Stimulated activated memory B cell treated with anti-CD40 and anti-IgM and Interleukin-4, amounts not matched to agents 10 μg/mL and 1 μg/mL and 100 μg/mL, for 72 hours (primary cell): Measurements from ENCODE around the gene SOAT2.
A peak's percentile ranks its signal among the peaks of the same experiment; 100 is the strongest.

Source experiments
- ATAC-seq: fragments of 150-1000 bp; cut with Tn5 transposase; 2 replicates; pipeline ENCODE4 v1.10.0; 2021
- H3K27ac Mint-ChIP-seq: one replicate; pipeline ENCODE4 v1.8.0; 2022; ENCODE audit warnings: mild to moderate bottlenecking, mixed read lengths
- H3K27me3 Mint-ChIP-seq: one replicate; pipeline ENCODE4 v1.8.0; 2022; ENCODE audit warnings: mixed read lengths
- H3K36me3 Mint-ChIP-seq: one replicate; pipeline ENCODE4 v1.8.0; 2022; ENCODE audit warnings: mixed read lengths
- H3K4me1 Mint-ChIP-seq: one replicate; pipeline ENCODE4 v1.8.0; 2022; ENCODE audit warnings: mixed read lengths
- H3K4me3 Mint-ChIP-seq: one replicate; pipeline ENCODE4 v1.8.0; 2022; ENCODE audit warnings: mild to moderate bottlenecking, moderate library complexity, mixed read lengths
- H3K9me3 Mint-ChIP-seq: one replicate; pipeline ENCODE4 v1.8.0; 2022; ENCODE audit warnings: mixed read lengths

Gene SOAT2, protein sequence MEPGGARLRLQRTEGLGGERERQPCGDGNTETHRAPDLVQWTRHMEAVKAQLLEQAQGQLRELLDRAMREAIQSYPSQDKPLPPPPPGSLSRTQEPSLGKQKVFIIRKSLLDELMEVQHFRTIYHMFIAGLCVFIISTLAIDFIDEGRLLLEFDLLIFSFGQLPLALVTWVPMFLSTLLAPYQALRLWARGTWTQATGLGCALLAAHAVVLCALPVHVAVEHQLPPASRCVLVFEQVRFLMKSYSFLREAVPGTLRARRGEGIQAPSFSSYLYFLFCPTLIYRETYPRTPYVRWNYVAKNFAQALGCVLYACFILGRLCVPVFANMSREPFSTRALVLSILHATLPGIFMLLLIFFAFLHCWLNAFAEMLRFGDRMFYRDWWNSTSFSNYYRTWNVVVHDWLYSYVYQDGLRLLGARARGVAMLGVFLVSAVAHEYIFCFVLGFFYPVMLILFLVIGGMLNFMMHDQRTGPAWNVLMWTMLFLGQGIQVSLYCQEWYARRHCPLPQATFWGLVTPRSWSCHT

DNA sequence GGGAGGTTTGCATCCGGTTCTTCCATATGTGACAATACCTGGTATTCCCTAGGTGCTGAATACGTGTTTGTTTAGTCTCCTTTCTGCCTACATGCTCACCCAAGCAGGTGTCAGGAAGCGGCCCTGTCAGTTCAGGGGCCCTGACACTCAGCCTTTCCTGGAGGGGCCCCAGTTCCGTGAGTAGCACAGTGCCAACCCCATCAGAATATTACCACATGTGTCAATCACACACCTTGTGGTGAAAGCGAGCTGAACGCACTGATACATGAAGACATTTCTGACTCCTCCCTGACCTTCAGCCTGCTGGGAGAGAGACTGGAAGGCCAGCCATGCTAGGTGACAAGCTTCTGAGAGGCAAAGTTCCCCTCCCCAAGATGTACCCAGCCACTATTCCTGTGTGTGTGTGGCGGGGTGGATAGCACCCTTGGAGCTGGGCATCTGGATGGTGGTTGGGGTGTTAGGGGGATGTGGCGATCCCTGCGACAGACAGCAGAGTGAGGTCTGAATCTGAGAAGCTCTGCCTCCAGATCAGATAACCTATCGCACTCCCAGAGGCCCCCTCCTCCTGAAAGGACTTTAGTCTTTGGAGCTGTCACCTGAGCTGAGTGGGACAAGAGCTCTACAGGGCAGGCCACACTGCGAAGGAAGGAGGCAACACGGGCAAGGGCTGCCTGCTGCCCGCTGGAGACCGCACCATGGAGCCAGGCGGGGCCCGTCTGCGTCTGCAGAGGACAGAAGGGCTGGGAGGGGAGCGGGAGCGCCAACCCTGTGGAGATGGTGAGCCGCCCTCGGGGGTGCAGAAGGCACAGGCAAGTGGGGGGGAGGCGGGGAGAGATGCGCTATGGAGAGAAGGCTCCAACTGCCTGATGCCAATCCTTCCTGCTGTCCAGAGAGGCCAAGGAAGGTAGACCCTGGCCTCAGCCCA is at the start of gene SOAT2:
Gene SOAT2, plus strand, starts transcription at position 604 of the 925 bp plus-strand sequence. Its CDS starts 92 bp downstream, at position 696.
- peaks cover 41% of the 10 kb centered on the region for H3K4me1 Mint-ChIP-seq
- no peaks in the 10 kb centered on the region for H3K9me3 Mint-ChIP-seq
- H3K36me3 Mint-ChIP-seq, result no peaks in the 10 kb centered on the region
- H3K27me3 Mint-ChIP-seq, result no peaks in the 10 kb centered on the region
- ATAC-seq, result peak; percentile 81
- peak within 1 kb of the TSS; percentile 76 for H3K27ac Mint-ChIP-seq
- no peak within 1 kb of the TSS for H3K4me3 Mint-ChIP-seq

DNA sequence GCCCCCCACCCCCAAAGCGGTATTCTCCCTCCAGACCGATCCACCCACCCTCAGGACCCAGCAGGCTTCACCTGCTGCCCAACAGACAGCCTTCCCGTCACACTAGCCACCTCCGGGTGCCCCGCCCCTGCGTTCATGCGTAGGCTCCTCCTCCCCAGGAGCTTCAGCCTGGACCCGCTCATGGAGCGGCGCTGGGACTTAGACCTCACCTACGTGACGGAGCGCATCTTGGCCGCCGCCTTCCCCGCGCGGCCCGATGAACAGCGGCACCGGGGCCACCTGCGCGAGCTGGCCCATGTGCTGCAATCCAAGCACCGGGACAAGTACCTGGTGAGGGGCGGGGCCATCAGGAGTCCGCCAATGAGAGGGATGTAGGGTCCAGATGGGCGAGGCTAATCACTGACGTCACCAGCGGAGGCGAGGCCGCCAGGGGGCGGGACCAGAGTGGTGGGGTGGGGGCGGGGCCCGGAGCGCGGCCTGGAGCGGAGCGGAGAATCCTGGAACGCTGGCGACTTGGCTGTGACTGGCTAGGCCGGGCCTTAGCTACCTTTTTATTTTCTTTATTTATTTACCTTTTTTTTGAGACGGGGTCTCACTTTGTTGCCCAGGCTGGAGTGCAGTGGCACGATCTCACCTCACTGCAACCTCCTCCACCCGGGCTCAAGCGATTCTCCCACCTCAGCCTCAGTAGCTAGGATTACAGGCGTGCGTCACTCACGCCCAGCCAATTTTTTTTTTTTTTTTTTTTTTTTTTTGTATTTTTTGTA is 49.0 kb upstream of the SOAT2 start:
- Mint-ChIP-seq H3K9me3 (no peaks in the 10 kb centered on the region), H3K27me3 (peaks cover 11% of the 10 kb centered on the region), H3K4me1 (peaks cover 12% of the 10 kb centered on the region), H3K4me3 (peak overlapping the region; percentile 95), H3K36me3 (no peaks in the 10 kb centered on the region), H3K27ac (peak overlapping the region; percentile 92)
- ATAC-seq, result peak; percentile 95

GRCh38 chr12:53055471-53056266 is 47.6 kb upstream of the SOAT2 start:
- Mint-ChIP-seq H3K4me1 (peaks cover 12% of the 10 kb centered on the region), H3K27ac (no peak overlapping the region), H3K27me3 (peaks cover 11% of the 10 kb centered on the region), H3K36me3 (no peaks in the 10 kb centered on the region), H3K9me3 (no peaks in the 10 kb centered on the region), H3K4me3 (no peak overlapping the region)
- ATAC-seq, result no peak

DNA sequence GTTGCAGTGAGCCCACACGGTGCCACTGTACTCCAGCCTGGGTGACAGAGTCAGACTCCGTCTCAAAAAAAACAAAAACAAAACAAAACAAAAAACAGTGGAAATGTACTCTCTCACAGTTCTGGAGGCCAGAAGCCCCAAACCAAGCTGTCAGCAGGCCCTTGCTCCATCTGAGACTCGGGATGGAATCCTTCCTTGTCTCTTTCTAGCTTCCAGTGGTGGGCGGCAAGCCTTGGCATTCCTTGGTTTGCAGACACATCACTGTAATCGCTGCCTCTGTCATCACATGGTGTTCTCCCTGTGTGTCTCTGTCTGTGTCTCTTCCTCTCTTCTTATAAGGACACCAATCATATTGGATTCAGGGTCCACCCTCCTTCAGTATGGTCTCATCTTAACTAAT is 47.0 kb upstream of the SOAT2 start:
- Mint-ChIP-seq H3K36me3 (no peaks in the 10 kb centered on the region), H3K9me3 (no peaks in the 10 kb centered on the region), H3K27ac (no peak overlapping the region), H3K27me3 (peaks cover 11% of the 10 kb centered on the region), H3K4me1 (peaks cover 12% of the 10 kb centered on the region), H3K4me3 (no peak overlapping the region)
- ATAC-seq, result no peak

DNA sequence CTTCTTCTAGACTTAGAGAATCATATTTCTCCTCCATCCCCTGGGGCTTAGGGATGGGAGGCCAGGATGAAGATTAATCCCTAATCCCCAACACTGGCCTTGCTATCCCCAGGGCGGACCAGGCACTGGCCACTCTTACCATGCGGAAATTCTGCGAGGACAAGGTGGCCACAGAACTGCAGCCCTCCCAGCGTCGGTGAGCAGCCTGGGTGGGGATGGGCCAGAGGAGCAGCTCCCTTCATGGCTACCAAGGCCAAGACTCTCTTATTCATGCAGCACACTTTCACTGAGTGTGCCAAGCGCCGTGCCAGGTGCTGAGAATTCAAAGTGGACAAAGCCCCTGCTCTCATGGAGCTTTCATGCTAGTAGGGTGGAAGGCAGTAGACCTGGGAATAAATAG is 46.4 kb upstream of the SOAT2 start:
- Mint-ChIP-seq H3K4me1 (peaks cover 12% of the 10 kb centered on the region), H3K9me3 (no peaks in the 10 kb centered on the region), H3K27me3 (peaks cover 11% of the 10 kb centered on the region), H3K27ac (no peak overlapping the region), H3K36me3 (no peaks in the 10 kb centered on the region), H3K4me3 (no peak overlapping the region)
- ATAC-seq, result no peak

DNA sequence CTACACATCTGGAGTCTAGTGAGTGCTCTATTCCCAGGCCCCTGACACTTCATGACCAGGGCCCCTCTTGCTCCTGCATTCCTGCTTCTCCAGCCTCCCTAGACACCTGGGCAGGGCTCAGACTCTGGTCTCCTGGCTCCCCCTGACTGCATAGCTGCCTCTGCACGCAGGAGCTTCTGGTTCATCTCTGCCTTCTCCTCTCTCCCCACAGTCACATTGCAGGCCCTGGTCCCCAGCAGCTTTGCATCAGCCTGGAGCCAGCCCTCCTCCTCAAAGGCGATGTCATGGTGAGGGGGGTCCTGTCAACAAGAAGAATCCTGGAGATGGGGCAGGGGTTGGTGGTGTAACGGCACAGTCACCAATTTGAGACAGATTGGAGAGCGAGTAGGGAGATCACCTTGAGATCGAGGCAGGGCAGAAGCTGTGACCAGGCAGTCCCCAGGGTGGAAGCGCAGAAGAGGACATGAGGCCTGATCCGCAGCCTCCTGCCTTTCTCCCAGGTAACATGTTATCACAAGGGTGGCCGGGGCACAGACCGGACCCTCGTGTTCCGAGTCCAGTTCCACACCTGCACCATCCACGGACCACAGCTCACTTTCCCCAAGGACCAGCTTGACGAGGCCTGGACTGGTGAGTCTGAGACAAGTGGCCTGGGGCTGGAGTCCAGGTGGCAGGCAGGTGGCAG is 45.3 kb upstream of the SOAT2 start:
- Mint-ChIP-seq H3K27ac (no peak overlapping the region), H3K9me3 (no peaks in the 10 kb centered on the region), H3K4me3 (no peak overlapping the region), H3K4me1 (peaks cover 12% of the 10 kb centered on the region), H3K36me3 (no peaks in the 10 kb centered on the region), H3K27me3 (peaks cover 11% of the 10 kb centered on the region)
- ATAC-seq, result no peak

GRCh38 chr12:53058674-53059433 is 44.4 kb upstream of the SOAT2 start:
- H3K4me3 Mint-ChIP-seq, result no peak overlapping the region
- H3K4me1 Mint-ChIP-seq, result peaks cover 5% of the 10 kb centered on the region
- H3K9me3 Mint-ChIP-seq, result no peaks in the 10 kb centered on the region
- no peak for ATAC-seq
- peaks cover 11% of the 10 kb centered on the region for H3K27me3 Mint-ChIP-seq
- H3K36me3 Mint-ChIP-seq, result peaks cover 7% of the 10 kb centered on the region
- H3K27ac Mint-ChIP-seq, result no peak overlapping the region

DNA sequence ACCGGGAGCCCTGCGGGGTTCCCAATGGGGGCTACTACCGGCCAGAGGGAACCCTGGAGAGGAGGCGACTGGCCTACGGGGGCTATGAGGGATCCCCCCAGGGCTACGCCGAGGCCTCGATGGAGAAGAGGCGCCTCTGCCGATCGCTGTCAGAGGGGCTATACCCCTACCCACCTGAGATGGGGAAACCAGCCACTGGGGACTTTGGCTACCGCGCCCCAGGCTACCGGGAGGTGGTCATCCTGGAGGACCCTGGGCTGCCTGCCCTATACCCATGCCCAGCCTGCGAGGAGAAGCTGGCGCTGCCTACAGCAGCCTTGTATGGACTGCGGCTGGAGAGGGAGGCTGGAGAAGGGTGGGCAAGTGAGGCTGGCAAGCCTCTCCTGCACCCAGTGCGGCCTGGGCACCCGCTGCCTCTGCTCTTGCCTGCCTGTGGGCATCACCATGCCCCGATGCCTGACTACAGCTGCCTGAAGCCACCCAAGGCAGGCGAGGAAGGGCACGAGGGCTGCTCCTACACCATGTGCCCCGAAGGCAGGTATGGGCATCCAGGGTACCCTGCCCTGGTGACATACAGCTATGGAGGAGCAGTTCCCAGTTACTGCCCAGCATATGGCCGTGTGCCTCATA is 43.7 kb upstream of the SOAT2 start:
- Mint-ChIP-seq H3K27me3 (peaks cover 11% of the 10 kb centered on the region), H3K36me3 (peaks cover 10% of the 10 kb centered on the region), H3K9me3 (no peaks in the 10 kb centered on the region), H3K27ac (no peak overlapping the region), H3K4me1 (no peaks in the 10 kb centered on the region), H3K4me3 (no peak overlapping the region)
- ATAC-seq, result no peak

- Mint-ChIP-seq H3K4me1 (no peaks in the 10 kb centered on the region), H3K4me3 (no peak overlapping the region), H3K9me3 (no peaks in the 10 kb centered on the region), H3K27ac (no peak overlapping the region), H3K36me3 (peaks cover 16% of the 10 kb centered on the region), H3K27me3 (peaks cover 11% of the 10 kb centered on the region)
- ATAC-seq, result no peak
Measured at GRCh38 chr12:53060064-53060720, 43.1 kb upstream of the SOAT2 start.

- Mint-ChIP-seq H3K27me3 (peaks cover 11% of the 10 kb centered on the region), H3K36me3 (peaks cover 22% of the 10 kb centered on the region), H3K27ac (no peak overlapping the region), H3K9me3 (no peaks in the 10 kb centered on the region), H3K4me1 (peaks cover 3% of the 10 kb centered on the region), H3K4me3 (no peak overlapping the region)
- ATAC-seq, result no peak
Measured at GRCh38 chr12:53060721-53061276, 42.5 kb upstream of the SOAT2 start.

DNA sequence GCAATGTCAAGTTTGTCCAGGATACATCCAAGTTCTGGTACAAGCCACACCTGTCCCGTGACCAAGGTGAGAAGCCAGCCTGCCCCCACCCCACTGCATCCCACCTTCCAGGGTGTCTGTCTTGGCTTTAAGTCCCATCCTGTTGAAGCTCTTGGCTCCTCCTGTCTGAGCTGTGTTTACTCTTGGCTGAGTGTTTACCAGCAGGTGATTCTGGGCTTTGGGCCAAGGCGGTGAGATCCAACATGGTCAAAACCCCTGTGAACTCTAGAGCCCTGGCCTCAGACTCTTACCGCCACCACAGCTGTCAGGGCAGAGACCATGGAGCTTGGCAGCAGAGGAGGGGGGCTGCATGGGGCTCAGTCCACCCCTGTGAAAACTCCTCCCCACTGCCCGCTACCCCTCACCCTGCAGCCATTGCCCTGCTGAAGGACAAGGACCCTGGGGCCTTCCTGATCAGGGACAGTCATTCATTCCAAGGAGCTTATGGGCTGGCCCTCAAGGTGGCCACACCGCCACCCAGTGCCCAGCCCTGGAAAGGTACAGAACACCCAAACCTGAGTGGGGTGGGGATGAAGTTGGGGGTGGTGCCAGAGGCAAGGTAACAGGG is 41.8 kb upstream of the SOAT2 start:
- no peak overlapping the region for H3K27ac Mint-ChIP-seq
- ATAC-seq, result no peak
- peaks cover 29% of the 10 kb centered on the region for H3K36me3 Mint-ChIP-seq

More for the DNA sequence above, 41.8 kb upstream of the SOAT2 start:
- Mint-ChIP-seq H3K27me3 (peaks cover 11% of the 10 kb centered on the region), H3K4me1 (peaks cover 10% of the 10 kb centered on the region), H3K9me3 (no peaks in the 10 kb centered on the region), H3K4me3 (no peak overlapping the region)
